GM19397 (cell line): ENCODE data around the gene LDLR.
"Not testable (repeated sequence)": the region's sequence is repeated elsewhere in the genome, so short reads cannot be mapped to it uniquely, and the experiment has no call there.

ENCODE experiments used
- ATAC-seq: cut with Tn5 transposase; IDR thresholded peaks from one replicate; pipeline ENCODE4 v1.9.1; 2021; ENCODE audit warnings: mild to moderate bottlenecking, moderate library complexity; ENCODE audit not compliant: unreplicated experiment

Gene LDLR

DNA sequence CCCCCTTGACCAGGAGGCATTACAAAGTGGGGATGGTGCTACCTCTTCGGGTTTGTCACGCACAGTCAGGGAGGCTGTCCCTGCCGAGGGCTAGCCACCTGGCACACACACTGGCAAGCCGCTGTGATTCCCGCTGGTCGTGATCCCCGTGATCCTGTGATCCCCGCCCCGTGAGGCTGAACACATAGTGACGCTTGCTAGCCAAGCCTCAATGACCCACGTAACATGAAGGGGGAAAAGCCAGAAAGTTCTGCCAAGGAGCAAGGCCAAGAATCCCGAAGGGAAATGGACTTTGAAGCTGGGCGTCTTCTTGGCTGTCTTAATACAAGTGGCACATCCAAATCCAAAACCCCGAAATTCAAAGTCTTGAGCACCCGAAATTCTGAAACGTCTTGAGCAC is 13.7 kb downstream of the LDLR start:
- no peak for ATAC-seq

DNA sequence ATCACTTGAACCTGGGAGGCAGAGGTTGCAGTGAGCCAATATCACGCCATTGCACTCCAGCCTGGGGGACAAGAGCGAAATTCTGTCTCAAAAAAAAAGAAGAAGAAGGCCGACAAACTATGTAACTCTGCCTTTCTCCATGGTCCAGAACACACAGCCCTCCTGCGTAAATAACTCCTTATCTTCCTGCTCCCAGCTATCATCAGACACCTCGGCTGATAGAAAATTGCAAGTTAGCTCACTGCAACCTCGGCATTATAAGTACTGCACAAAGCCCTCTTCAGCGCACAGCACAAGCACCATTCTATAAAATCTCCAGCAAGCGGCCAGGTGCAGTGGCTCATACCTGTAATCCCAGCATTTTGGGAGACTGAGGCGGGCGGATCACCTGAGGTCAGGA is 14.4 kb downstream of the LDLR start:
- ATAC-seq: not testable (repeated sequence)

DNA sequence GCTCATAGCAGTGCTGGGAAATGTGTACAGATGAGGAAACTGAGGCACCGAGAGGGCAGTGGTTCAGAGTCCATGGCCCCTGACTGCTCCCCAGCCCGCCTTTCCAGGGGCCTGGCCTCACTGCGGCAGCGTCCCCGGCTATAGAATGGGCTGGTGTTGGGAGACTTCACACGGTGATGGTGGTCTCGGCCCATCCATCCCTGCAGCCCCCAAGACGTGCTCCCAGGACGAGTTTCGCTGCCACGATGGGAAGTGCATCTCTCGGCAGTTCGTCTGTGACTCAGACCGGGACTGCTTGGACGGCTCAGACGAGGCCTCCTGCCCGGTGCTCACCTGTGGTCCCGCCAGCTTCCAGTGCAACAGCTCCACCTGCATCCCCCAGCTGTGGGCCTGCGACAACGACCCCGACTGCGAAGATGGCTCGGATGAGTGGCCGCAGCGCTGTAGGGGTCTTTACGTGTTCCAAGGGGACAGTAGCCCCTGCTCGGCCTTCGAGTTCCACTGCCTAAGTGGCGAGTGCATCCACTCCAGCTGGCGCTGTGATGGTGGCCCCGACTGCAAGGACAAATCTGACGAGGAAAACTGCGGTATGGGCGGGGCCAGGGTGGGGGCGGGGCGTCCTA is 15.9 kb downstream of the LDLR start:
- no peak for ATAC-seq

DNA sequence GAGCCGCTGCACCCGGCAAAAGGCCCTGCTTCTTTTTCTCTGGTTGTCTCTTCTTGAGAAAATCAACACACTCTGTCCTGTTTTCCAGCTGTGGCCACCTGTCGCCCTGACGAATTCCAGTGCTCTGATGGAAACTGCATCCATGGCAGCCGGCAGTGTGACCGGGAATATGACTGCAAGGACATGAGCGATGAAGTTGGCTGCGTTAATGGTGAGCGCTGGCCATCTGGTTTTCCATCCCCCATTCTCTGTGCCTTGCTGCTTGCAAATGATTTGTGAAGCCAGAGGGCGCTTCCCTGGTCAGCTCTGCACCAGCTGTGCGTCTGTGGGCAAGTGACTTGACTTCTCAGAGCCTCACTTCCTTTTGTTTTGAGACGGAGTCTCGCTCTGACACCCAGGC is 17.2 kb downstream of the LDLR start:
- ATAC-seq: no peak

DNA sequence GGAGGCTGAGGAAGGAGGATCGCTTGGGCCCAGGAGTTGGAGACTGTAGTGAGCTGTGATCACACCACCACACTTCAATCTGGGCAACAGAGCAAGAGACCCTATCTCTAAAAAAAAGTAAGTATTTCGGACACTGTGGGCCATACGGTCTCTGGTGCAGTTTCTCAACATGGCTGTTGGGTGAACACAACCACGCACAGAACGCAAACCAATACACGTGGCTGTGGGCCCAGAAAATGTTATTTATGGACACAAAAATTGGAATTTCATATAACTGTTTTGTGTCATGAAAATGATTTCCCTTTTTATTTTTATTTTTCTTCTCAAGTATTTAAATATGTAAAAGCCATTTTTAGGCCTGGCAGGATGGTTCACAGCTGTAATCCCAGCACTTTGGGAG is 19.5 kb downstream of the LDLR start:
- ATAC-seq: no peak

DNA sequence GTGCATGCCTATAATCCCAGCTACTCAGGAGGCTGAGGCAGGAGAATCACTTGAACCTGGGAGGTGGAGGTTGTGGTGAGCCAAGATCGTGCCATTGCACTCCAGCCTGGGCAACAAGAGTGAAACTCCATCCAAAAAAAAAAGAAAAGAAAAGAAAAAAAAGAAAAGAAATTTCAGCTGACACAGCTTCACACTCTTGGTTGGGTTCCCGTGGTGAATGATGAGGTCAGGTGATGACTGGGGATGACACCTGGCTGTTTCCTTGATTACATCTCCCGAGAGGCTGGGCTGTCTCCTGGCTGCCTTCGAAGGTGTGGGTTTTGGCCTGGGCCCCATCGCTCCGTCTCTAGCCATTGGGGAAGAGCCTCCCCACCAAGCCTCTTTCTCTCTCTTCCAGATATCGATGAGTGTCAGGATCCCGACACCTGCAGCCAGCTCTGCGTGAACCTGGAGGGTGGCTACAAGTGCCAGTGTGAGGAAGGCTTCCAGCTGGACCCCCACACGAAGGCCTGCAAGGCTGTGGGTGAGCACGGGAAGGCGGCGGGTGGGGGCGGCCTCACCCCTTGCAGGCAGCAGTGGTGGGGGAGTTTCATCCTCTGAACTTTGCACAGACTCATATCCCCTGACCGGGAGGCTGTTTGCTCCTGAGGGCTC is 22.0 kb downstream of the LDLR start:
- ATAC-seq: no peak

DNA sequence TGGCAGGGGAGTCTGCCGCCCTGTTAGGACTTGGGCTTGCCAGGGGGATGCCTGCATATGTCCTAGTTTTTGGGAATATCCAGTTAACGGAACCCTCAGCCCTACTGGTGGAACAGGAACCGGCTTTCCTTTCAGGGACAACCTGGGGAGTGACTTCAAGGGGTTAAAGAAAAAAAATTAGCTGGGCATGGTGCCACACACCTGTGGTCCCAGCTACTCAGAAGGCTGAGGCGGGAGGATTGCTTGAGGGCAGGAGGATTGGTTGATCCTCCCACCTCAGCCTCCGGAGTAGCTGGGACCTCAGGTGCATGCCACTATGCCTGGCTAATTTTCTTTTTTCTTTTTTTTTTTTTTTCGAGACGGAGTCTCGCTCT is 22.5 kb downstream of the LDLR start:
- ATAC-seq: no peak

DNA sequence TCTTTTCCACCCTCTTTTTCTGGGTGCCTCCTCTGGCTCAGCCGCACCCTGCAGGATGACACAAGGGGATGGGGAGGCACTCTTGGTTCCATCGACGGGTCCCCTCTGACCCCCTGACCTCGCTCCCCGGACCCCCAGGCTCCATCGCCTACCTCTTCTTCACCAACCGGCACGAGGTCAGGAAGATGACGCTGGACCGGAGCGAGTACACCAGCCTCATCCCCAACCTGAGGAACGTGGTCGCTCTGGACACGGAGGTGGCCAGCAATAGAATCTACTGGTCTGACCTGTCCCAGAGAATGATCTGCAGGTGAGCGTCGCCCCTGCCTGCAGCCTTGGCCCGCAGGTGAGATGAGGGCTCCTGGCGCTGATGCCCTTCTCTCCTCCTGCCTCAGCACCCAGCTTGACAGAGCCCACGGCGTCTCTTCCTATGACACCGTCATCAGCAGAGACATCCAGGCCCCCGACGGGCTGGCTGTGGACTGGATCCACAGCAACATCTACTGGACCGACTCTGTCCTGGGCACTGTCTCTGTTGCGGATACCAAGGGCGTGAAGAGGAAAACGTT is 24.0 kb downstream of the LDLR start:
- no peak for ATAC-seq

DNA sequence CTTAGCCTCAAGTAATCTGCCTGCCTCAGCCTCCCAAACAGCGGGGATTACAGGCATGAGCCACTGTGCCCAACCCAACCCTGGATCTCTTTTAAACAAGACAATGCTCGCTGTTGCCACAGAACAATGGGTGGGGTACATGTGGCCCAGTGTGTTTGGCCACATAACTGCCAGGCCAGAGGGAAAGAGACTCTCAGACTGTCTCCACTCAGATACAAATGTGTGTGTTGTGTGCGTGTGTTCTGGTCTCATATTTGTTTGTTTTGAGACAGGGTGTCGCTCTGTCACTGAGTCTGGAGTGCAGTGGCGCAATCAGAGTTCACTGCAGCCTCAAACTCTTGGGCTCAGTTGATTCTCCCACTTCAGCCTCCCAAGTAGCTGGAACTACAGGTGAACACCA is 25.8 kb downstream of the LDLR start:
- no peak for ATAC-seq

DNA sequence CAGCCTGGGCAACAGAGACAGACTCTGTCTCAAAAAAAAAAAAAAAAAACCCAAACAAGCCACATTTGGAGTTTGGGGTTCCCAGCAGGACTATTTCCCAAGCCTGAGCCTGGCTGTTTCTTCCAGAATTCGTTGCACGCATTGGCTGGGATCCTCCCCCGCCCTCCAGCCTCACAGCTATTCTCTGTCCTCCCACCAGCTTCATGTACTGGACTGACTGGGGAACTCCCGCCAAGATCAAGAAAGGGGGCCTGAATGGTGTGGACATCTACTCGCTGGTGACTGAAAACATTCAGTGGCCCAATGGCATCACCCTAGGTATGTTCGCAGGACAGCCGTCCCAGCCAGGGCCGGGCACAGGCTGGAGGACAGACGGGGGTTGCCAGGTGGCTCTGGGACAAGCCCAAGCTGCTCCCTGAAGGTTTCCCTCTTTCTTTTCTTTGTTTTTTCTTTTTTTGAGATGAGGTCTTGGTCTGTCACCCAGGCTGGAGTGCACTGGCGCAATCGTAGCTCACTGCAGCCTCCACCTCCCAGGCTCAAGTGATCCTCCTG is 26.7 kb downstream of the LDLR start:
- no peak for ATAC-seq

DNA sequence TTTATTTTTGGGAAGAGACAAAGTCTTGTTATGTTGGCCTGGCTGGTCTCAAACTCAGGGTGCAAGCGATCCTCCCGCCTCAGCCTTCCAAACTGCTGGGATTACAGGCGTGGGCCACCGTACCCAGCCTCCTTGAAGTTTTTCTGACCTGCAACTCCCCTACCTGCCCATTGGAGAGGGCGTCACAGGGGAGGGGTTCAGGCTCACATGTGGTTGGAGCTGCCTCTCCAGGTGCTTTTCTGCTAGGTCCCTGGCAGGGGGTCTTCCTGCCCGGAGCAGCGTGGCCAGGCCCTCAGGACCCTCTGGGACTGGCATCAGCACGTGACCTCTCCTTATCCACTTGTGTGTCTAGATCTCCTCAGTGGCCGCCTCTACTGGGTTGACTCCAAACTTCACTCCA is 27.2 kb downstream of the LDLR start:
- no peak for ATAC-seq

DNA sequence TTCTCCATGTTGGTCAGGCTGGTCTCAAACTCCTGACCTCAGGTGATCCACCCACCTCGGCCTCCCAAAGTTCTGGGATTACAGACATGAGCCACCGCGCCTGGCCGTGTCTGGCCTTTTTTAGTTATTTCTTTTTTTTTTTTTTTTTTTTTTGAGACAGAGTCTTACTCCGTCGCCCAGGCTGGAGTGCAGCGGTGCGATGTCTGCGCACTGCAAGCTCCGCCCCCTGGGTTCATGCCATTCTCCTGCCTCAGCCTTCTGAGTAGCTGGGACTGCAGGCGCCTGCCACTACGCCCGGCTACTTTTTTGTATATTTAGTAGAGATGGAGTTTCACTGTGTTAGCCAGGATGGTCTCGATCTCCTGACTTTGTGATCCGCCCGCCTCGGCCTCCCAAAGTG is 32.7 kb downstream of the LDLR start:
- not testable (repeated sequence) for ATAC-seq

DNA sequence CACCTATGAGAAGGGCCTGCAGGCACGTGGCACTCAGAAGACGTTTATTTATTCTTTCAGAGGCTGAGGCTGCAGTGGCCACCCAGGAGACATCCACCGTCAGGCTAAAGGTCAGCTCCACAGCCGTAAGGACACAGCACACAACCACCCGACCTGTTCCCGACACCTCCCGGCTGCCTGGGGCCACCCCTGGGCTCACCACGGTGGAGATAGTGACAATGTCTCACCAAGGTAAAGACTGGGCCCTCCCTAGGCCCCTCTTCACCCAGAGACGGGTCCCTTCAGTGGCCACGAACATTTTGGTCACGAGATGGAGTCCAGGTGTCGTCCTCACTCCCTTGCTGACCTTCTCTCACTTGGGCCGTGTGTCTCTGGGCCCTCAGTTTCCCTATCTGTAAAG is 33.9 kb downstream of the LDLR start:
- ATAC-seq: no peak

DNA sequence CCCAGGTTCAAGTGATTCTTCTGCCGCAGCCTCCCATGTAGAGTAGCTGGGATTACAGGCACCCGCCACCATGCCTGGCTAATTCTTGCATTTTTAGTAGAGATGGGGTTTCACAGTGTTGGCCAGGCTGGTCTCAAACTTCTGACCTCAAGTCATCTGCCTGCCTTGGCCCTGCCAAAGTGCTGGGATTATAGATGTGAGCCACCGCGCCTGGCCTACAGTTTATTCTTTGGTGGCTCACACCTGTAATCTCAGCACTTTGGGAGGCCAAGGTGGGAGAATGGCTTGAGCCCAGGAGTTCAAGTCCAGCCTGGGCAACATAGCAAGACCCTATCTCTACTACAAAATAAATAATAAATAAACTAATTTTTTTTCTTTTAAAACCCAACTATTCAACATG is 34.9 kb downstream of the LDLR start:
- ATAC-seq: not testable (repeated sequence)

DNA sequence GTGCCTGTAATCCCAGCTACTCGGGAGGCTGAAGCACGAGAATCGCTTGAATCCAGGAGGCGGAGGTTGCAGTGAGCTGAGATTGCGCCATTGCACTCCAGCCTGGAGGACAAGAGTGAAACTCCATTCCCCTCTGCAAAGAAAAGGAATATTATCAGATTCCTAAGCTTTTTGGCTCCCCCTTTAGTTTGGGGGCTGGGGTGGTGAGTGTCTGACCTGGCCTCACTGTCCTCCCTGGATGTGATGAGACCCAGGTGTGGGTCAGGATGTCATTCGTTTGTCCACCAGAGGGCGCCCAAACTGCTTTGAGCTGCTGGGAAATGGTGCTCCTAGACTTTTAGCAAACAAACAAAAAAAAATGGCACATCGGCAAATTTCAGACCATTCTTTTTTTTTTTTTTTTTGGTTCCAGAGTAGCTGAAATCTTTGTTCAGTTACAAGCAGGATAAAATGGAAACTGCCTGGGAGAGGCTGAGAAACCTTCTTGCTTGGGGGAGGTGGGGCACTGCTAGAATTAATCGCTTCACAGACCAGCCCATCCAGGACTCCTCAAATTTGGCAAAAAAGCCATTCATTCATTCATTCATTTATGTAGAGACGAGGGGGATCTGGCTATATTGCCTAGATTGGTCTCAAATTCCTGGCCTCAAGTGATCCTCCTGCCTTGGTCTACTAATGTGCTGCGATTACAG is 36.9 kb downstream of the LDLR start:
- ATAC-seq: no peak

DNA sequence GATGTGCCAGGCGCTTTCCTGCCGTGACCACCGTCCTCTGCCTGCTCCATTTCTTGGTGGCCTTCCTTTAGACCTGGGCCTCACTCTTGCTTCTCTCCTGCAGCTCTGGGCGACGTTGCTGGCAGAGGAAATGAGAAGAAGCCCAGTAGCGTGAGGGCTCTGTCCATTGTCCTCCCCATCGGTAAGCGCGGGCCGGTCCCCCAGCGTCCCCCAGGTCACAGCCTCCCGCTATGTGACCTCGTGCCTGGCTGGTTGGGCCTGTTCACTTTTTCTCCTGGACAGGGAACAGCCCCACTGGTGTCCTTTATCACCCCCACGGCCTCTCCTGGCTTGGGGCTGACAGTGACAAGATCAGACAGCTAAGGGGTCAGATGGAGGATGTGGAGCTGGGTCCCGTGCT is 38.6 kb downstream of the LDLR start:
- no peak for ATAC-seq

DNA sequence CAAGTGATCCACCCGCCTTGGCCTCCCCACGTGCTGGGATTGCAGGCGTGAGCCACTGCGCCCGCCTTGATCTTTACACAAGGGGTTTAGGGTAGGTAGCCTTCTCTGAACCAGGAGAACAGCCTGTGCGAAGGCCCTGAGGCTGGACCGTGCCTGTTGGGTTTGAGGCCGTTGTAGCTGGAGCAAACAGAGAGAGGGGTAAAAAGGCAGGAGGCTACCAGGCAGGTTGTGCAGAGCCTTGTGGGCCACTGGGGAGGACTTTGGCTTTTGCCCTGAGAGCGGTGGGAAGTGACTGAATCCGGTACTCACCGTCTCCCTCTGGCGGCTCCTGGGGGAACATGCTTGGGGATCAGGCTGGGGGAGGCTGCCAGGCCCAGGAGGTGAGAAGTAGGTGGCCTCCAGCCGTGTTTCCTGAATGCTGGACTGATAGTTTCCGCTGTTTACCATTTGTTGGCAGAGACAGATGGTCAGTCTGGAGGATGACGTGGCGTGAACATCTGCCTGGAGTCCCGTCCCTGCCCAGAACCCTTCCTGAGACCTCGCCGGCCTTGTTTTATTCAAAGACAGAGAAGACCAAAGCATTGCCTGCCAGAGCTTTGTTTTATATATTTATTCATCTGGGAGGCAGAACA is 41.7 kb downstream of the LDLR start:
- no peak for ATAC-seq

DNA sequence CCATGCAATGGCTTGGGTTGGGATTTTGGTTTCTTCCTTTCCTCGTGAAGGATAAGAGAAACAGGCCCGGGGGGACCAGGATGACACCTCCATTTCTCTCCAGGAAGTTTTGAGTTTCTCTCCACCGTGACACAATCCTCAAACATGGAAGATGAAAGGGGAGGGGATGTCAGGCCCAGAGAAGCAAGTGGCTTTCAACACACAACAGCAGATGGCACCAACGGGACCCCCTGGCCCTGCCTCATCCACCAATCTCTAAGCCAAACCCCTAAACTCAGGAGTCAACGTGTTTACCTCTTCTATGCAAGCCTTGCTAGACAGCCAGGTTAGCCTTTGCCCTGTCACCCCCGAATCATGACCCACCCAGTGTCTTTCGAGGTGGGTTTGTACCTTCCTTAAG is 42.2 kb downstream of the LDLR start:
- ATAC-seq: no peak

DNA sequence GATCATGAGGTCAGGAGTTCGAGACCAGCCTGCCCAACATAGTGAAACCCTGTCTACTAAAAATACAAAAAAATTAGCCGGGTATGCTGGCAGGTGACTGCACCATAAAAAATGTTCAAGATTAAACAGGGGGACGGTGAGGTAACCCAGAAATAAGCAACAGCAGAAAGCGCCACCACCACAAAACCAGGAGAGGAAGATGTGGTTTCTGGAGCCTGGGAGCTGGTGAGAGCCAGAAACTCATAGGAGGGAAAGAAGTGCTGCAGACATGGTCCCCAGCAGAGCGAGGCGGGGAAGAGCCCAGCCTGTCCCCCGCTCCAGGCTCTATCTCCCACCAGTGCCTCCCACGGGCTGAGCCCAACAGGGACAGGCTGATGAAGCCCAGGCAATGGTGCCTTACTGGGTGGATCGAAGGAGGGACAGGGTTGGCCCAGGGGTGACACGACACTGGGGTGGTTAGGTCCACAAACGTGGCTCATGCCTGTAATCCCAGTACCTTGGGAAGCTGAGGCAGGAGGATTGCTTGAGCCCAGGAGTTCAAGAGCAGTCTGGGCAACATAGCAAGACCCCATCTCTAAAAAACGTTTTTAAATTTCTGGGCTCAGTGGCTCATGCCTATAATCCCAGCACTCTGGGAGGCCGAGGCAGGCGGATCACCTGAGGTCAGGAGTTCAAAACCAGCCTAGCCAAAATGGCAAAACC is 47.3 kb downstream of the LDLR start:
- no peak for ATAC-seq

DNA sequence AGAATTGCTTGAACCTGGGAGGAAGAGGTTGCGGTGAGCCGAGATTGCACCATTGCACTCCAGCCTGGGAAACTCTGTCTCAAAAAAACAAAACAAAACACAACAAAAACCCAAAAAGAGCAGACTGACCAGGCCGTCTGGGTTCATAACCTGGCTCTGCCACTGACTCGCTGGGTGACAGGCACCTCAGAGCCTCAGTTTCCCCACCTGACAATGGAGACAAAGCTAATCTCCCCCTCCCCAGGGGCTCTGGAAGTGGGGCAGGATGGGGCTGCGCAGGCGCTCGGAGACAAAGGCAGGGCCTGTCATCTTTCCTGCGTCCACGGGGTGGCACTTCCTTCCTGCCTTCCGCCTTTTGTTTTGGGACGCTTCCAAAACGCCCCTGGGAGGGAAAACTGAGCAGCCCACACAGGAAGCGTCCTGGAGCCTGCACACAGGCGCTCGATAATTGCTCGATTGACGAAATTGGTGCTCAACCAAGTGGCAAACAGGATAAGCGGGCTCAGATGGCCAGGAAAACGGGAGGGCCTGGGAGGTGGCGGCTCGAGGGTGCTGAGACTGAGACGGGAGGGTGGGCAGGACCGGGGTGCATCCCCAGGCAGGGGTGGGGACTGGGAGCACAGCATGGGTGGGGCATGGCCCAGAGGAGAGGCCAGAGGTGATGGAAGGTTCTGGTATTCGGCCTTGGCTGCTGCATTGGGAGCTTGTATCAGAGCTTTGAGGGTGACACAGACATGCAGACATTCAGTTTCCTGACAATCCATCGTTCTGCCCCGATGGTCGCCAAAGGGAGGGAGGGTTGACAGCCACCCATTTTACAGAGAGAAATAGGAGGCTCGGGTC is 48.5 kb downstream of the LDLR start:
- no peak for ATAC-seq
